Measurements from ENCODE around the gene RHBDL2. TPM values are rescaled to one million over a fixed set of nuclear protein-coding genes. Genes with fewer than 3 reads are reported as not detected.

Gene RHBDL2
- total and polyA plus RNA-seq, 2 of the 13 experiments (the other 11 are each of a cell fraction or from before 2014, with no cell fraction given), result 3.3 to 5.4 TPM

GRCh38 chr1:38940339-38941047 is 1.1 kb downstream of the RHBDL2 start:
- 44% methylated on average over 9 of the region's 9 CpGs for WGBS (ENCODE audit: low lambda C conversion rate)
- DNase-seq (ENCODE audit: low spot score) (no peak), ATAC-seq (no peak), FAIRE-seq (no peak)
- BruUV-seq (replicated peaks), result TSS peak; percentile 52
- Histone ChIP-seq H4K20me1 (ENCODE audit: insufficient read depth, low read length) (no peaks in the 10 kb centered on the region), H3K27me3 (ENCODE audit: control insufficient read depth in 1 of 2, insufficient read depth in 2 of 2, low read length in 2 of 2) (no peaks in the 10 kb centered on the region; a peak in 1 of 5 replicates), H3K4me3 (replicated peaks in 1 of 3; ENCODE audit: insufficient read depth in 1 of 3, low read depth in 2 of 3, low read length in 3 of 3) (peak overlapping the region; percentile 56 to 81 (median 75)), H3K79me2 (ENCODE audit: insufficient read depth, low read length) (peaks cover 2% of the 10 kb centered on the region), H3K4me1 (ENCODE audit: insufficient read depth, low read length) (peaks cover 80% of the 10 kb centered on the region), H2AFZ (ENCODE audit: low read length) (peak overlapping the region; percentile 38), H3K4me2 (ENCODE audit: low read depth, low read length) (peak overlapping the region; percentile 83), H3K9ac (ENCODE audit: insufficient read depth, low read depth, low read length) (peak overlapping the region; percentile 76), H3K27ac (ENCODE audit: extremely low read length, insufficient read depth, low read length) (peak overlapping the region; percentile 72), H3K36me3 (replicated peaks in 1 of 2; ENCODE audit: control insufficient read depth in 1 of 2, insufficient read depth in 2 of 2, low read length in 2 of 2) (no peaks in the 10 kb centered on the region), H3K9me3 (ENCODE audit: low read length) (no peaks in the 10 kb centered on the region)
- ChIA-PET CTCF (ENCODE audit: low intra/inter-chr PET ratio, low total read pairs) (no interaction called here), POLR2A (no interaction called here)
- intact Hi-C loops (cut with micrococcal nuclease; ENCODE audit: unreplicated experiment), result loop anchor here (2.0 kb wide), 2 partner anchors 28 to 86 kb away; partner anchors contain the start of gene NDUFS5
- in situ Hi-C loops (cut with HindIII; ENCODE audit: extremely low pct_ligation_motif_present, low pct_unique_long_range_greater_than_20kb), result no loop called here
- TF ChIP-seq TIGD3 (CRISPR knock-in tag; IDR thresholded peaks at IDR 0.05; ENCODE audit: borderline replicate concordance) (no peak), WIZ (CRISPR knock-in tag; IDR thresholded peaks at IDR 0.05) (no peak), MYPOP (CRISPR knock-in tag; IDR thresholded peaks at IDR 0.05) (no peak), ZNF281 (CRISPR knock-in tag; IDR thresholded peaks at IDR 0.05; ENCODE audit: borderline replicate concordance) (no peak), PAWR (CRISPR knock-in tag; IDR thresholded peaks at IDR 0.05; ENCODE audit: borderline replicate concordance) (no peak), SYNCRIP (IDR thresholded peaks at IDR 0.05; ENCODE audit: insufficient read depth, low read depth, low read length) (no peak), ZNF12 (CRISPR knock-in tag; IDR thresholded peaks at IDR 0.05) (no peak), SPEN (CRISPR knock-in tag; IDR thresholded peaks at IDR 0.05; ENCODE audit: low read depth) (no peak), ZNF607 (CRISPR knock-in tag; IDR thresholded peaks at IDR 0.05; ENCODE audit: borderline replicate concordance) (no peak), ZFP1 (CRISPR knock-in tag; IDR thresholded peaks at IDR 0.05) (no peak), ZNF343 (CRISPR knock-in tag; IDR thresholded peaks at IDR 0.05) (no peak), SALL1 (CRISPR knock-in tag; IDR thresholded peaks at IDR 0.05) (no peak), ADNP (CRISPR knock-in tag; IDR thresholded peaks at IDR 0.05) (peak; percentile 58; the same call in 1 of the 2 replicates), SMAD3 (CRISPR knock-in tag; IDR thresholded peaks at IDR 0.05) (no peak), SNAPC2 (CRISPR knock-in tag; IDR thresholded peaks at IDR 0.05) (no peak), PHF8 (CRISPR knock-in tag; IDR thresholded peaks at IDR 0.05) (no peak)
- TF ChIP-seq, protein P1, sequence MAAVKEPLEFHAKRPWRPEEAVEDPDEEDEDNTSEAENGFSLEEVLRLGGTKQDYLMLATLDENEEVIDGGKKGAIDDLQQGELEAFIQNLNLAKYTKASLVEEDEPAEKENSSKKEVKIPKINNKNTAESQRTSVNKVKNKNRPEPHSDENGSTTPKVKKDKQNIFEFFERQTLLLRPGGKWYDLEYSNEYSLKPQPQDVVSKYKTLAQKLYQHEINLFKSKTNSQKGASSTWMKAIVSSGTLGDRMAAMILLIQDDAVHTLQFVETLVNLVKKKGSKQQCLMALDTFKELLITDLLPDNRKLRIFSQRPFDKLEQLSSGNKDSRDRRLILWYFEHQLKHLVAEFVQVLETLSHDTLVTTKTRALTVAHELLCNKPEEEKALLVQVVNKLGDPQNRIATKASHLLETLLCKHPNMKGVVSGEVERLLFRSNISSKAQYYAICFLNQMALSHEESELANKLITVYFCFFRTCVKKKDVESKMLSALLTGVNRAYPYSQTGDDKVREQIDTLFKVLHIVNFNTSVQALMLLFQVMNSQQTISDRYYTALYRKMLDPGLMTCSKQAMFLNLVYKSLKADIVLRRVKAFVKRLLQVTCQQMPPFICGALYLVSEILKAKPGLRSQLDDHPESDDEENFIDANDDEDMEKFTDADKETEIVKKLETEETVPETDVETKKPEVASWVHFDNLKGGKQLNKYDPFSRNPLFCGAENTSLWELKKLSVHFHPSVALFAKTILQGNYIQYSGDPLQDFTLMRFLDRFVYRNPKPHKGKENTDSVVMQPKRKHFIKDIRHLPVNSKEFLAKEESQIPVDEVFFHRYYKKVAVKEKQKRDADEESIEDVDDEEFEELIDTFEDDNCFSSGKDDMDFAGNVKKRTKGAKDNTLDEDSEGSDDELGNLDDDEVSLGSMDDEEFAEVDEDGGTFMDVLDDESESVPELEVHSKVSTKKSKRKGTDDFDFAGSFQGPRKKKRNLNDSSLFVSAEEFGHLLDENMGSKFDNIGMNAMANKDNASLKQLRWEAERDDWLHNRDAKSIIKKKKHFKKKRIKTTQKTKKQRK (IDR thresholded peaks at IDR 0.05; ENCODE audit: low read length), result no peak
